ENCODE results near the gene PIEZO1.
"Not testable (repeated sequence)": the region's sequence is repeated elsewhere in the genome, so short reads cannot be mapped to it uniquely, and the experiment has no call there.

- TF ChIP-seq CTCF, POLR2A (IDR thresholded peaks at IDR 0.05): not testable (repeated sequence)
Measured at GRCh38 chr16:88788749-88789148, 3.7 kb upstream of the PIEZO1 start.

All from heart left ventricle (tissue), 13 donors.